Mononuclear cell (primary cell): Measurements from ENCODE around the gene PPM1N. TPM values are rescaled to one million over a fixed set of nuclear protein-coding genes. Genes with fewer than 3 reads are reported as not detected.
"Not testable (repeated sequence)": the region's sequence is repeated elsewhere in the genome, so short reads cannot be mapped to it uniquely, and the experiment has no call there.

Source experiments
- H3K27me3 ChIP-seq: 2 replicates; pipeline ENCODE4 v1.6.0; 2011; ENCODE audit warnings: low read length, control low read depth; ENCODE audit not compliant: insufficient read depth
- H3K4me1 ChIP-seq: 2 replicates; pipeline ENCODE4 v1.5.1; 2011; ENCODE audit warnings: mild to moderate bottlenecking, low read length, control low read depth; ENCODE audit not compliant: insufficient read depth
- H3K4me3 ChIP-seq: 2 replicates; pipeline ENCODE4 v1.5.1; 2011; ENCODE audit warnings: mild to moderate bottlenecking, low read length, moderate library complexity
- H3K9me3 ChIP-seq: 2 replicates; pipeline ENCODE4 v1.5.1; 2011; ENCODE audit warnings: low read depth, mild to moderate bottlenecking, control low read depth, low read length
- total RNA-seq: library from RNA; depleted of rRNA; stranded (reverse); fragments of >200 nt; gene quantifications from one replicate; pipeline ENCODE4 v1.2.3, GENCODE V29; 2012

Gene PPM1N
- total RNA-seq, 1 donor: 4.3 TPM

DNA sequence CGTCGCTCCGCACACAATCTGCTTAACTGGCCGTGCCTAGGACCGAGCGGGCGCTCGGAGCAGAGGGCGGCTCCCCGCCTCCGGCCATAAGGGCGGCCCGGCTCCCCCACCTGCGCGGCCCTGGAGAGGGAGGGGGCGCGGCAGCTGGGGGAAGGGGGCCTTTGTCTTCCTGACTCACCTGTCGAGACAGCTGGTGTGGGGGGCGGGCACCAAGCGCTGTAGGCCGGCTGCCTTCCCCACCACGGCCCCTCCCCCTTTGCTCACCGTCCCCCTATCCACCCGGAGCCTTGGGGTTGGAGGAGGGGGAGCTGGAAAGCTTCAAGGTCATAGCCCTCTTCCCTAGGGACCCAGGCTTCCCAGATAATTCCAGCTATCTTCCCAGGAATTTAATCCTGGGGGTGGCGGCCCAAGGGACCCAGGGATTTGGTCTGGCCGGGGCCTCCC lies 10.2 kb downstream of the PPM1N start:
- H3K4me3 ChIP-seq: peak overlapping the region; percentile 97
- H3K9me3 ChIP-seq: no peaks in the 10 kb centered on the region
- H3K27me3 ChIP-seq: no peaks in the 10 kb centered on the region
- H3K4me1 ChIP-seq: peaks cover 66% of the 10 kb centered on the region

DNA sequence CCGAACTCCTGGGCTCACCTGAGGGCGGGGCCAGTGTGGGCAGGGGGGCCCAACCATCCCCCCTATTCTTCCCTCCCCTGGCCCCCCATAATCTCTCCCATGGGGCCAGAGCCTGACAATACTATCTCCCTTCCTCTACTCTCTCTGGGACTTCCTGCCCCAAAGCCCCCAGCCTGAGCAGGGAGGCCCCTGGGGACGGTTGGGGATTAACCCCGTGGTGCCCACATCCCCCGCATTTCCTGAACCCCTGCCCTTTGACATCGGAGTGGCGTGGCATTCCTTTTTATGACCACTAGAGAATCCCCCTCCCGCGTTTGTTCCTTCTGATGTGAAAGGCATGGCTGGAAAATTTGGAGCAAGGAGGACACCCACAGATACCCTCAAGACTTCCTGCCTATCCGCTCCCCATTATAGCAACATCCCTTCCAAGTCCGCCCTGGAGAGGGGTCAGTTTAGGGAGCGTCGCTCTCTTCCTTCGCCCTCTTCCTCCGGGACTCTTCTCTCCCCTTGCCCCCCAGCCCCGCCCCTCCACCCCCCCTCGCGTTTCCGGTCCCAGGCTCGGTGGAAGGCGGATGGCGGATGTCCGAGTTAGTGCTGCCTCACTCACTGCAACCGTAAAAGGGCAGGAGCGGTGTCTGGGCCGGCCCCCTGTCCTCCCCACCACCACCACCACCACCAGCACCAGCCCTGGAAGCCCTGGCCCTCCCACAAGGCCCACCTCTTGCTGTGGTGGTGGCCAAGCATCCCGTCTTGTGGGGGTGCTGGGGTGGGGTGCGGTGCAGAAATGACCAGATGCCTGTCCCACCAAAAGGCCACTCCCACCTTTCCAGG lies 10.8 kb downstream of the PPM1N start:
- peak overlapping the region; percentile 97 for H3K4me3 ChIP-seq
- peaks cover 66% of the 10 kb centered on the region for H3K4me1 ChIP-seq
- no peaks in the 10 kb centered on the region for H3K9me3 ChIP-seq
- H3K27me3 ChIP-seq: no peaks in the 10 kb centered on the region

DNA sequence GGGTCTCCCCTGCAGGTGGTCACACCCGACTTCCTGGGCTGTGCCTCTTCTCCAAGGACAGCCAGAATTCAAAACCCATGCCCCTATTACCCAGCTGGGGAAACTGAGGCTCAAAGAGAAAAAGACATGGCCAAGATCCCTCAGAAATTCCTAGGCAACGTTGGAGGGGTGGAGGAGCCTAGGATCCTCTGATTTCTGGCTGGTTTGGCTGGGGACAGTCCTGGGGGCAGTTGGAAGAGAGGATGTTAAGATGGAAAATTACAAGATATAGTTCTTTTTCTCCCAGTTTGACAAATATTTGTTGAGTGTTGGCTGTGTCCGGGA lies 11.4 kb downstream of the PPM1N start:
- Histone ChIP-seq H3K4me1 (peaks cover 67% of the 10 kb centered on the region), H3K4me3 (peak overlapping the region; percentile 97), H3K9me3 (no peaks in the 10 kb centered on the region), H3K27me3 (no peaks in the 10 kb centered on the region)

DNA sequence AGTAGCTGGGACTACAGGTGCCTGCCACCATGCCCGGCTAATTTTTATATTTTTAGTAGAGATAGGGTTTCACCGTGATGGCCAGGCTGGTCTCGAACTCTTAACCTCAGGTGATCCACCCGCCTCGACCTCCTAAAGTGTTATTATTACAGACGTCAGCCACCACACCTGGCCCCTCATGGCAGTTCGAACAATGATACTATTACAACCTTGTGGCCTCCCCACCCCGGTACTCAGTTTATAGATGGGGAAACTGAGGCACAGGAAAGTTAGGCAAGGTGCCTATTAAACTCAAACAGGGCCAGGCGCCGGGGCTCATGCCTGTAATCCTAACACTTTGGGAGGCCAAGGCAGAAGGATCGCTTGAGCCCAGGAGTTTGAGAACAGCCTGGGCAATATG lies 12.1 kb downstream of the PPM1N start:
- Histone ChIP-seq H3K4me3 (peak overlapping the region; percentile 97), H3K4me1 (peaks cover 71% of the 10 kb centered on the region)
- not testable (repeated sequence) for H3K9me3 ChIP-seq, H3K27me3 ChIP-seq

DNA sequence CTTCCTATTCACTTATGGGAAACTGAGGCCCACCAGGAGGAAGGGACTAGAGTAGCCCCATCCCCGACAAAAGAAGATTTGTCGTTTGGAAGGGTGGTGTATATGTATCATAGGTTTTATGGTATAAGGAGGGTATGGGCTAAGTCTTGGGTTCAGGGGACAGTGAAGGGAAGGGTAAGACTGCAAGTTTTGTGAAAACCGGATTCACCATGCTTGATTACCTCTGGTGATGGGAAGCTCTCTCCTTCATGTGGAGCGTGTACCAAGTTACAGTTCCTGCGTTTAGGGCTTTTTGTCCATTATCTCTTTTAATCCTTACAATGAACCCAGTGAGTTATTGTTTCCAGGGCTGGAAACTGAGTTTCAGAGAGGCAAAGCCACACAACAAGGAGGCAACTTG lies 12.8 kb downstream of the PPM1N start:
- no peak overlapping the region for H3K4me3 ChIP-seq
- no peaks in the 10 kb centered on the region for H3K27me3 ChIP-seq
- H3K4me1 ChIP-seq: peaks cover 71% of the 10 kb centered on the region
- H3K9me3 ChIP-seq: no peaks in the 10 kb centered on the region

DNA sequence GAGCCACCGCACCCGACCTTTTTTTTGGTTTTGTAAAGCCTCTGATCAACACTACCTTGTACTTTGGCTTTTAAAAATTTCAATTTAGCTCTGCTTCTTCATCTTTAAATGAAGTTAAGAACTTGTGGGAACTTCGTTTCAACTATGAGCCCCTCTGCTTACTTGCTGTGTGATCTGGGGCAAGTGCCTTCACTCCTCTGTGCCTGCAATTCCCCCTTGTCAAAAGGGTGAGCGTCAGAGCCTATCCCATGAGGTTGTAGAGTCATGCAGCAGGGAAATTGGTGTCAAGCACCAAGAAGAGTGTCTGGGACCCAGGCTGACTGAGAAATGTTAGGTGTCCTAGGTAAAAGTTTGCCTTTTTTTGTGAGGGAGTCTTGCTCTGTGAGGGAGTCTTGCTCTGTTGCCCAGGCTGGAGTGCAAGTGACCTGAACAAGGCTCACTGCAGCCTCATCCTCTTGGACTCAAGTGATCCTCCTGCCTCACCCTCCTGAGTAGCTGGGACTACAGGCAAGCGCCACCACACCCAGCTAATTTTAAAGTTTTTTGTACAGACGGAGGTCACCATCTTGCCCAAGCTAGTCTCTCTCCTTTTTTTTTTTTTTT lies 14.7 kb downstream of the PPM1N start:
- H3K9me3 ChIP-seq: no peaks in the 10 kb centered on the region
- H3K4me3 ChIP-seq: no peak overlapping the region
- peaks cover 75% of the 10 kb centered on the region for H3K4me1 ChIP-seq
- no peaks in the 10 kb centered on the region for H3K27me3 ChIP-seq

DNA sequence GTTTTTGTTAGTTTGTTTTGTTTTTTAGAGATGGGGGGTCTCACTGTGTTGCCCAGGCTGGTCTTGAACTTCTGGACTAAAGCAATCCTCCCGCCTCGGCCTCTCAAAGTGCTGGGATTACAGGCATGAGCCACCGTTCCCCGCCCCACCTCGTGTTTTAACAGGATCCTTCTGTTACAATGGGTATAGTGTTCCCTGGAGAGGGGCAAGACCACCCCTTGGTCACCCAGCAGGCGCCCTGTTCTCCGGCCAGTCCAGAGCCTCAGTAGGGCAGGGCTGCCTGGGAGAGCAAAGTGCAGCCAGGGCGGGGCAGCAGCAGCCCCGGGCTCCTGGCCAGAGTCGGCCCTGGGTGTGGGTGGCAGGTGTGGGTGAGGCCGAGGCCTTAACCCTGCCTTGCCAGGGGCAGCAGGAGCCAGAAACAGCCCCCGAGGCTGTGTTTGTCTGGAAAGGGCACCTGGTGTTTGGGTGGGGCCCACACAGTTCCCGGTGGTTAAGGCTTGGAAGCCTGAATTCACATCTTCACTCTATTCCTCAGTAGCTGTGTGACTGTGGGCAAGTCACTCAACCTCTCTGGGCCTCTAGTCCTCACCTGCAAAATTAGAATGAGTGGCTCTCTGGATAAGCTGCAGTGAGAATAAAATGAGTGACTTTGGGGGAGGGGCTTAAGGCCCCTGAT lies 16.3 kb downstream of the PPM1N start:
- H3K27me3 ChIP-seq: no peaks in the 10 kb centered on the region
- no peaks in the 10 kb centered on the region for H3K9me3 ChIP-seq
- peak overlapping the region; percentile 23 for H3K4me3 ChIP-seq
- peaks cover 73% of the 10 kb centered on the region for H3K4me1 ChIP-seq

DNA sequence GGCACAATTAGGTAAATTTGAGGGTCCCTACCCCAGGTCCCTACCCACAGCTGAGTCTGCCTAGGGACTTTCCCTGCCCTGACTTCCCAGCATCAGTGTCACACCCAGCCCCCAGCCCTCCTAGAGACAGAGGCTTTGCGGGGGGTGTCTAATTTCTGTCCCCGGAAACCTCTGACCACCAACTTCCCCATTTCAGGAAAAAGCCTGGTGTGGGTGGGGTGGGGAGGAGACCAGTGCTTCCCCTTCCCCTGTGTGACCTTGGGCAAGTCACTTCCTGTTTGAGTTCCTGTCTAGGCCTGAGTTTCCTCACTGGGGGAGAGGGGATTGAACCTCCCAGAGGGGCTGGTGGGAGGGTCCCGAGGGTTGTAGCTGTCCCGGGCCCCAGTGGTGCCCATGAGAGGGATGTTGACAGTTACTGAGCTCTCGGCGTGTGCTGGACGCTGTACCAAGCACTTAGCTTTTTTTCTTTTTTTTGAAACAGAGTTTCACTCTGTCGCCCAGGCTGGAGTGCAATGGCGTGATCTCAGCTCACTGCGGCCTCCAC lies 16.9 kb downstream of the PPM1N start:
- H3K4me3 ChIP-seq: peak overlapping the region; percentile 23
- no peaks in the 10 kb centered on the region for H3K9me3 ChIP-seq
- H3K27me3 ChIP-seq: no peaks in the 10 kb centered on the region
- H3K4me1 ChIP-seq: peaks cover 70% of the 10 kb centered on the region

DNA sequence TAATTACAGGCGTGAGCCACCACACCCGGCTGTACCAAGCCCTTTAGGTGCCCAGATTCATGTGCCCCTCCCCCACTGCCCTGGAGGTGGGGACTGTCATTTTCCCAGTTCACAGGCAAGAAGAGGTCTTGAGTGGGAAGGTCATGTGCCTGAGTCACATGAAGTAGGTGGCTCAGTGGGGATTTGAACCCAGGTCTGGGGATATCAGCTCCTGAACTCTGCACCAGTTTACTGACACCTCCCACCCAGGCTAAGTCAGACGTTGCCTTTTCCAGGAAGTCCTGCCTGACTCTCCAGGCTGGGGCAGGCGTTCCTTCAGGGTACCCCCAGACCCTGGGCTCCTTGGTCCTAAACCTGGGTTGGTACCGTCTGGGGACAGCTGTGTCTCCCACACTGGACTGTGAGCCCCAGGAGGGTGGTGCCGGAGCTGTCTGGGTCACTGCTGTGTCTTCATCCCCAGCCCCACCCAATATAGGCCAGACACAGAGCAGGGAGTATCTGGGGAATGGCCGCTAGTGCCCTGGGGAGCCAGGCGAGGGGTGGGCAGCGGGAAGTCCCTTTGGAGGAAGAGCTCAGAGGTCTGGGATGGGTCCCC lies 17.7 kb downstream of the PPM1N start:
- Histone ChIP-seq H3K9me3 (no peaks in the 10 kb centered on the region), H3K27me3 (no peaks in the 10 kb centered on the region), H3K4me3 (peak overlapping the region; percentile 18), H3K4me1 (peaks cover 69% of the 10 kb centered on the region)

DNA sequence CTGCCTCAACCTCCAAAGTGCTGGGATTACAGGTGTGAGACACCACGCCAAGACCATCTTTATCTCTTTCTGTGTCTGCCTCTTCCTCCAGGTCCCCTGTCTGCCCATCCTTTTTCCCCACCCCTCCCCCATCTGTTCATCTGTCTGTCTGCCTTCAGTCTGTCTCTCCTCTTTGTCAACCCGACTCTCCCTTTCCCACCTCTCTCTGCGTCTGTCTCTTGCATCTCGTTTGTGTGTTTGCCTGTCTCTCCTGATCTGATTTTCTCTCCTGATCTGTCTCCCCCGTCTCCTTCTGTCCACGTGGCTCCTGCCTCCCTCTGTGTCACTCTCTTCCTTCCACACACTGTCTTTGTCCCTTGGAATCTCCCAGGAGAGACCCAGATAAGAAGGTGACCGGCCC lies 19.0 kb downstream of the PPM1N start:
- H3K9me3 ChIP-seq: no peaks in the 10 kb centered on the region
- peaks cover 67% of the 10 kb centered on the region for H3K4me1 ChIP-seq
- H3K27me3 ChIP-seq: no peaks in the 10 kb centered on the region
- H3K4me3 ChIP-seq: no peak overlapping the region

DNA sequence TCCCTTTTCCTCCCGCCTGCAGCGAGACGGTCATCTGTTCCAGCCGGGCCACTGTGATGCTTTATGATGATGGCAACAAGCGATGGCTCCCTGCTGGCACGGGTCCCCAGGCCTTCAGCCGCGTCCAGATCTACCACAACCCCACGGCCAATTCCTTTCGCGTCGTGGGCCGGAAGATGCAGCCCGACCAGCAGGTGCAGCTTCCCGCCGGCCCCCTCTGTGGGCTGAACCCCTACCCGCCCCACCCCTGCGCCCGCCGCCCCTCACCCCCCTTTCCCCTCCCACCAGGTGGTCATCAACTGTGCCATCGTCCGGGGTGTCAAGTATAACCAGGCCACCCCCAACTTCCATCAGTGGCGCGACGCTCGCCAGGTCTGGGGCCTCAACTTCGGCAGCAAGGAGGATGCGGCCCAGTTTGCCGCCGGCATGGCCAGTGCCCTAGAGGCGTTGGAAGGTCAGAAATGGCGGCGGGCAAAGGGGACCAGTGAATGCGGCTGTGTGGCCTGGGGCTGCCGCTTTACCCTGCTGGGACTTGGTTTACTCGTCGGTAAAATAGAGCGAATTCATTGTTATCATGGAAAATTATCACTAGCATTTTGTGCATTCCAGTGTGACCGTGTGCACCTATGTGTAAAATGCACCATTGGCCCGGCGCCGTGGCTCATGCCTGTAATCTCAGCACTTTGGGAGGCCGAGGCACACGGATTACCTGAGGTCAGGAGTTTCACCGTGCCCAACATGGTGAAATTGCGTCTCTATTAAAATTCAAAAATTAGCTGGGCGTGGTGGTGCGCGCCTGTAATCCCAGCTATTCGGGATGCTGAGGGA lies 19.6 kb downstream of the PPM1N start:
- H3K4me3 ChIP-seq: no peak overlapping the region
- H3K27me3 ChIP-seq: no peaks in the 10 kb centered on the region
- peaks cover 67% of the 10 kb centered on the region for H3K4me1 ChIP-seq
- no peaks in the 10 kb centered on the region for H3K9me3 ChIP-seq

DNA sequence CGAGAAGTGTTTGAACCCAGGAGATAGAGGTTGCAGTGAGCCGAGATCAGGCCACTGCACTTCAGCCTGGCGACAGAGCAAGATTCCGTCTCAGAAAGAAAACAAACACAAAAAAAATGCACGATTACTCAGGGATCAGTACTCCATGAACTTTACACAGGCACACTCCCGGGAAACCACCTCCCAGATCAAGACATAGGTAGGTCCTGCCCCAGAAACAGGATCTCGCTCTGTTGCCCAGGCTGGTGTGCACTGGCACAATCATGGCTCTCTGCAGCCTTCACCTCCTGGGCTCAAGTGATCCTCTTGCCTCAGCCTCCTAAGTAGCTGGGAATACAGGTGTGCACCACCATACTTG lies 20.2 kb downstream of the PPM1N start:
- no peaks in the 10 kb centered on the region for H3K27me3 ChIP-seq
- peaks cover 67% of the 10 kb centered on the region for H3K4me1 ChIP-seq
- no peak overlapping the region for H3K4me3 ChIP-seq
- no peaks in the 10 kb centered on the region for H3K9me3 ChIP-seq

DNA sequence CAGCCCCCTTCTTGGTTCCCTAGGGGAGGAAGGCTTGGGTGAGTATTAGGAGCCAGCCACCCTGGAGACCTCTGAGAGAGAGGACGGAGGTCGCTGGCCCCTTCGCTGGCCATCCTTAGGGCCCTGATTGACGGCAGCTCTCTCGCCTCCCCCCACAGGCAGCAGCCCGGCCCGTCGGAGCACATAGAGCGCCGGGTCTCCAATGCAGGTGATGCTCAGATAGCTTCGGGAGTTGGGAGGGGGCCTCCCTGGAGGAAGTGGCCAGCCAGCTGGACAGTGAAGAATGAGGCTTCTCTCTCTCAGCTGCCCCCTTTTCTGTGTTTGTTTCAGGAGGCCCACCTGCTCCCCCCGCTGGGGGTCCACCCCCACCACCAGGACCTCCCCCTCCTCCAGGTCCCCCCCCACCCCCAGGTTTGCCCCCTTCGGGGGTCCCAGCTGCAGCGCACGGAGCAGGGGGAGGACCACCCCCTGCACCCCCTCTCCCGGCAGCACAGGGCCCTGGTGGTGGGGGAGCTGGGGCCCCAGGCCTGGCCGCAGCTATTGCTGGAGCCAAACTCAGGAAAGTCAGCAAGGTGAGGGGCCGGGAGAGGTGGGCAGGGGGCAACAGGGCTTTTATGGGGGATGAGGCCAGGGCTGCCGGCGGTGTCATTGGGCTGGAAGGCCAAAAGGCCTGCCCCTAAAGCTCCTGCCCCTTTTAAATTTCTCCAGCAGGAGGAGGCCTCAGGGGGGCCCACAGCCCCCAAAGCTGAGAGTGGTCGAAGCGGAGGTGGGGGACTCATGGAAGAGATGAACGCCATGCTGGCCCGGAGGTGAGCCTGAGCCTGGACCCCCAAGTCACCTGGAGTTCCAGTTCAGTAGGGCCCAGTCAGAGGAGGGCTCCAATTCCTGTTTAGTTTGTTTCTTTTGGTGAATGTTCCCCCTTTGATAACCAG lies 24.0 kb downstream of the PPM1N start:
- no peaks in the 10 kb centered on the region for H3K9me3 ChIP-seq
- H3K4me3 ChIP-seq: no peak overlapping the region
- no peaks in the 10 kb centered on the region for H3K27me3 ChIP-seq
- H3K4me1 ChIP-seq: peaks cover 57% of the 10 kb centered on the region
